NT2/D1 (cell line): ENCODE measurements around the gene IL4R.

Experiments
- SUZ12 ChIP-seq: IDR thresholded peaks from 2 replicates; pipeline ENCODE4 v1.6.1; 2011; ENCODE audit not compliant: insufficient read length, insufficient read depth; ENCODE audit errors: extremely low read depth
- YY1 ChIP-seq: IDR thresholded peaks from 2 replicates; pipeline ENCODE4 v1.6.1; 2011; ENCODE audit not compliant: insufficient read length, insufficient read depth

- TF ChIP-seq YY1 (no peak), SUZ12 (no peak)
Measured at GRCh38 chr16:27398894-27399853, 85.4 kb downstream of the IL4R start.
